Measurements from ENCODE around the gene ZFP3.

- TF ChIP-seq CTCF (IDR thresholded peaks at IDR 0.05; ENCODE audit: poor library complexity) (no peak), EZH2phosphoT487 (IDR thresholded peaks at IDR 0.05; ENCODE audit: low read depth, severe bottlenecking, unreplicated experiment) (no peak)
These were observed 50.8 kb downstream of the ZFP3 start for GRCh38 chr17:5128905-5129535.

All from hepatocyte (in vitro differentiated cells).